ENCODE data around the gene TOMM40L. TPM values are rescaled to one million over a fixed set of nuclear protein-coding genes. Genes with fewer than 3 reads are reported as not detected.
A peak's percentile ranks its signal among the peaks of the same experiment; 100 is the strongest.

Gene TOMM40L
- total and polyA plus RNA-seq, 2 donors from 2014 or later, result 12.1 to 29.0 TPM

DNA sequence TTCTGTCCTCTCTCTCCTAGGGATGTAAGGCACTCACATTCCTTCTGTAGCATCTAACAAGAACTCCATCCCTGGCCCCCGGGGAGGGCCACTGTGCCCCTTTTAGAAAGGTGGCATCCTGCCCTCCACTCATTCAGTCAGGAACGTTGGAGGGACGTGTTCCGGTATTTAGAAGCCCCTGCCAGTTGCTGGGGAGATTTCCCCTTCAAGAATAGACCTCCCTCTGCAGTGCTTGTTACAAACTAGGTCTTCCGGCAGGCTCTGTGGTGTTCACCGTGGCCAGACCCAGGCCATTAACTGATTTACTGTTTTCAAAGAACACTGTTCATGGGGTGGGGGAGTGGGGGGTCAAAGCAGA, 33.5 kb downstream of the TOMM40L start:
- no peak overlapping the region for H3K27ac ChIP-seq (ENCODE audit: low read depth in 2 of 2, low read length in 2 of 2)
- H3K9ac ChIP-seq (ENCODE audit: low read length in 3 of 3), result no peak overlapping the region
- H3K9me3 ChIP-seq (ENCODE audit: control insufficient read depth in 2 of 3, insufficient read depth in 1 of 3, low read length in 3 of 3), result peaks cover 0 to 3% (median 0%) of the 10 kb centered on the region in 3 donors
- TF ChIP-seq, protein P1, sequence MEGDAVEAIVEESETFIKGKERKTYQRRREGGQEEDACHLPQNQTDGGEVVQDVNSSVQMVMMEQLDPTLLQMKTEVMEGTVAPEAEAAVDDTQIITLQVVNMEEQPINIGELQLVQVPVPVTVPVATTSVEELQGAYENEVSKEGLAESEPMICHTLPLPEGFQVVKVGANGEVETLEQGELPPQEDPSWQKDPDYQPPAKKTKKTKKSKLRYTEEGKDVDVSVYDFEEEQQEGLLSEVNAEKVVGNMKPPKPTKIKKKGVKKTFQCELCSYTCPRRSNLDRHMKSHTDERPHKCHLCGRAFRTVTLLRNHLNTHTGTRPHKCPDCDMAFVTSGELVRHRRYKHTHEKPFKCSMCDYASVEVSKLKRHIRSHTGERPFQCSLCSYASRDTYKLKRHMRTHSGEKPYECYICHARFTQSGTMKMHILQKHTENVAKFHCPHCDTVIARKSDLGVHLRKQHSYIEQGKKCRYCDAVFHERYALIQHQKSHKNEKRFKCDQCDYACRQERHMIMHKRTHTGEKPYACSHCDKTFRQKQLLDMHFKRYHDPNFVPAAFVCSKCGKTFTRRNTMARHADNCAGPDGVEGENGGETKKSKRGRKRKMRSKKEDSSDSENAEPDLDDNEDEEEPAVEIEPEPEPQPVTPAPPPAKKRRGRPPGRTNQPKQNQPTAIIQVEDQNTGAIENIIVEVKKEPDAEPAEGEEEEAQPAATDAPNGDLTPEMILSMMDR (IDR thresholded peaks at IDR 0.05; ENCODE audit: borderline replicate concordance, extremely low read depth, insufficient read depth), result no peak
- no peaks in the 10 kb centered on the region for H3K36me3 ChIP-seq (ENCODE audit: control insufficient read depth in 2 of 3, insufficient read depth in 3 of 3, low read length in 3 of 3)
- H3K27me3 ChIP-seq (ENCODE audit: control insufficient read depth, insufficient read depth, low read length), result peaks cover 4% of the 10 kb centered on the region
- intact Hi-C loops (cut with DNase I), result no loop called here
- DNase-seq (no peak), FAIRE-seq (no peak)
- peaks cover 0 to 6% (median 0%) of the 10 kb centered on the region in 3 donors for H3K4me1 ChIP-seq (ENCODE audit: control insufficient read depth in 2 of 3, insufficient read depth in 2 of 3, low read depth in 1 of 3, low read length in 3 of 3)
- peak overlapping the region in 1 of 3 donors; percentile 52 for H3K4me3 ChIP-seq (ENCODE audit: low read length in 3 of 3)

DNA sequence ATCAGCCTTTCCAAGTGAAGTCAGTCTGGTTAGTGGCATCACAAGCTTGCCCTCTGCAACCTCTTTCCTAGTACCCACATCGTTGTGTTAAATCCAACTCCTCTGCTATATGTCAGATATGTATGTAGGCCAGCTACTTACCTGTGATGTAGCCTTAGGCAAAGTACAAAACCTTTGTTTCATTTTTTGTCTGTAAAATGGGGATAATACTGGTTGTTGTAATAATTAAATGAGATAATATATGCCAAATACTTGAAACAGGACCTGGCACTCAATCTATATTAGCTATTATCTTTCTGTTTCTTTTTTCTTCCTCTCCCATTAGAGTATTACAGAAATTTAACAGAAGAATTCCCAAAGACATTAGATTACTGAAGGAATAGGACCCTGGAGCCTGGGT, 33.9 kb downstream of the TOMM40L start:
- Histone ChIP-seq H3K27me3 (ENCODE audit: control insufficient read depth, insufficient read depth, low read length) (peaks cover 4% of the 10 kb centered on the region), H3K4me3 (ENCODE audit: low read length in 3 of 3) (no peak overlapping the region), H3K9ac (ENCODE audit: low read length in 3 of 3) (no peak overlapping the region), H3K9me3 (ENCODE audit: control insufficient read depth in 2 of 3, insufficient read depth in 1 of 3, low read length in 3 of 3) (peaks cover 0 to 3% (median 0%) of the 10 kb centered on the region in 3 donors), H3K36me3 (ENCODE audit: control insufficient read depth in 2 of 3, insufficient read depth in 3 of 3, low read length in 3 of 3) (no peaks in the 10 kb centered on the region), H3K4me1 (ENCODE audit: control insufficient read depth in 2 of 3, insufficient read depth in 2 of 3, low read depth in 1 of 3, low read length in 3 of 3) (peaks cover 0 to 6% (median 0%) of the 10 kb centered on the region in 3 donors), H3K27ac (ENCODE audit: low read depth in 2 of 2, low read length in 2 of 2) (no peak overlapping the region)
- TF ChIP-seq, protein P1 (IDR thresholded peaks at IDR 0.05; ENCODE audit: borderline replicate concordance, extremely low read depth, insufficient read depth), result no peak
- DNase-seq (no peak), FAIRE-seq (no peak)
- intact Hi-C loops (cut with DNase I), result no loop called here

DNA sequence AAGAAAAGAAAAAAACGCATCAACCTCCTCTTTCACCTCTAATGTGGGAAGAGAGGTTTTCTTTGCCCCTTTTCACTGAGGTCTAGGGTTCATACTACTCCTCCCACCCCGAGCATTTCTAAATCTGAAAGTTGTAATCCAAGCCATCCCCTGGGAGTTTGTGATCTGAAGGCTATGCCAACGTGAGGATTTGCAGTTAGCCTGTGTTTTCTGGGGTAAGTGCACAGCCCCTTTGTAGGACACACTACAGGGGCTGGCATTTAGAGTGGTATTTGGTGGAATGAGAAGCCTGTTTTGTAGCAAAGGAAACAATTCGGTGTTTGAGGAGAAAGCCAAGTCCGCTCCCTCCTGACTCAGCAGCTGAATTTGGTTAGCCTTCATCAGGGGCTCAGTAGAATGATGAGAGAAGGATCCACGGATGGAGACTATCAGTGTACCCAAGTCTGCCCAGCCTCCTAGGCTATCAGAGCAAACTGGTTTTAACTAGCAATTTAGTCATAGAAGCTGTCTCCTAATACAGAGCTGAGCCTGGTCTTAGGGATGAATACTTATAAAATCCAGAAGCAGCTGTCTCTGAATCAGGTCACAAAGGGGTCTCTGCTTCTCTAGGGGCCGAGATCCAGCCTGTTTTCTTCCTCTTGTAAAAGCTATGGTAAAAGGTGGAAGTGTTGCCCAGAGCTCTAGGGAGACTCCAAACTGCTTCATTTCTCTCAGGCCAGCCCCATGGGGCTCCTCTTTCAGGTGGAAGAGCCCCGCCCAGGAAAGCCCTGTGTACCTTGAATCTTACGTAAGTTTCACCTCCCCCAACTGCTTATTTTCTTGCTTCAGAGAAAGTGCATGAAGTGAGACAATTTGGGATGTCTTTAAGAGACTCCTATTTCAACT, 34.8 kb downstream of the TOMM40L start:
- H3K27ac ChIP-seq (ENCODE audit: low read depth in 2 of 2, low read length in 2 of 2), result no peak overlapping the region
- peaks cover 4% of the 10 kb centered on the region for H3K27me3 ChIP-seq (ENCODE audit: control insufficient read depth, insufficient read depth, low read length)
- H3K9ac ChIP-seq (ENCODE audit: low read length in 3 of 3), result no peak overlapping the region
- intact Hi-C loops (cut with DNase I), result no loop called here
- DNase-seq (no peak), FAIRE-seq (no peak)
- H3K4me3 ChIP-seq (ENCODE audit: low read length in 3 of 3), result no peak overlapping the region
- peaks cover 0 to 6% (median 0%) of the 10 kb centered on the region in 3 donors for H3K4me1 ChIP-seq (ENCODE audit: control insufficient read depth in 2 of 3, insufficient read depth in 2 of 3, low read depth in 1 of 3, low read length in 3 of 3)
- H3K36me3 ChIP-seq (ENCODE audit: control insufficient read depth in 2 of 3, insufficient read depth in 3 of 3, low read length in 3 of 3), result no peaks in the 10 kb centered on the region
- TF ChIP-seq, protein P1 (IDR thresholded peaks at IDR 0.05; ENCODE audit: borderline replicate concordance, extremely low read depth, insufficient read depth), result no peak
- peaks cover 0 to 3% (median 0%) of the 10 kb centered on the region in 3 donors for H3K9me3 ChIP-seq (ENCODE audit: control insufficient read depth in 2 of 3, insufficient read depth in 1 of 3, low read length in 3 of 3)

Measured in kidney (tissue), 14 donors.